ENCODE data around the gene PNCK. TPM values are rescaled to one million over a fixed set of nuclear protein-coding genes. Genes with fewer than 3 reads are reported as not detected.

PNCK gene
- total and polyA plus RNA-seq, 10 of the 15 experiments (the other 5 are each of a cell fraction or from before 2014, with no cell fraction given): 0.21 to 0.67 (median 0.54) TPM; not detected in 7

- H3K4me3 ChIP-seq: no peak overlapping the region
- H4K20me1 ChIP-seq (ENCODE audit: control insufficient read depth, insufficient read depth): no peaks in the 10 kb centered on the region
- no peak overlapping the region for H2AFZ ChIP-seq (ENCODE audit: control insufficient read depth, low read depth, low read length)
- no peaks in the 10 kb centered on the region; a peak in 3 of 4 replicates for H3K27me3 ChIP-seq (replicated peaks in 1 of 2; ENCODE audit: control insufficient read depth in 2 of 2, insufficient read depth in 2 of 2, low read length in 1 of 2)
- ChIA-PET RAD21 (ENCODE audit: unreplicated experiment) (no interaction called here), CTCF (no interaction called here), POLR2A (no interaction called here), SMC1A (ENCODE audit: uncharacterized antibody, unreplicated experiment) (no interaction called here)
- no peak for TF ChIP-seq BMI1 (IDR thresholded peaks at IDR 0.05; ENCODE audit: borderline replicate concordance)
- no peak overlapping the region for H3K27ac ChIP-seq (ENCODE audit: control insufficient read depth, insufficient read depth)
- ATAC-seq (no peak), DNase-seq (ENCODE audit: low read depth, low spot score) (no peak), FAIRE-seq (no peak)
- no peaks in the 10 kb centered on the region for H3K4me1 ChIP-seq (ENCODE audit: control insufficient read depth, insufficient read depth, low read length)
- H3K9me3 ChIP-seq (replicated peaks; ENCODE audit: control insufficient read depth, insufficient read depth, low read length): no peaks in the 10 kb centered on the region; the same call in 2 of the 3 replicates
- 51% methylated on average over 19 of the region's 21 CpGs for WGBS (ENCODE audit: insufficient coverage, insufficient replicate concordance, low lambda C conversion rate, missing lambda C conversion rate)
- no peak overlapping the region for H3K9ac ChIP-seq (ENCODE audit: control insufficient read depth, insufficient read depth, low read length)
- BruUV-seq (replicated peaks): no TSS peak
- intact Hi-C loops (cut with micrococcal nuclease; ENCODE audit: unreplicated experiment) (no loop called here), in situ Hi-C loops (cut with MboI) (no loop called here)
- no peak overlapping the region for H3K4me2 ChIP-seq (ENCODE audit: control insufficient read depth, insufficient read depth)
- no peaks in the 10 kb centered on the region for H3K36me3 ChIP-seq (ENCODE audit: control insufficient read depth in 2 of 2, insufficient read depth in 2 of 2, low read length in 1 of 2)
- no peaks in the 10 kb centered on the region for H3K79me2 ChIP-seq (ENCODE audit: control insufficient read depth, insufficient read depth, low read length)
Observed at GRCh38 chrX:153625271-153626024, 48.2 kb downstream of the PNCK start.

- H3K9ac ChIP-seq (ENCODE audit: control insufficient read depth, insufficient read depth, low read length): no peak overlapping the region
- no peaks in the 10 kb centered on the region for H3K36me3 ChIP-seq (ENCODE audit: control insufficient read depth in 2 of 2, insufficient read depth in 2 of 2, low read length in 1 of 2)
- H3K27me3 ChIP-seq (replicated peaks in 1 of 2; ENCODE audit: control insufficient read depth in 2 of 2, insufficient read depth in 2 of 2, low read length in 1 of 2): no peaks in the 10 kb centered on the region; a peak in 3 of 4 replicates
- no peak overlapping the region for H2AFZ ChIP-seq (ENCODE audit: control insufficient read depth, low read depth, low read length)
- RAD21 ChIA-PET (ENCODE audit: unreplicated experiment): no interaction called here
- H3K4me1 ChIP-seq (ENCODE audit: control insufficient read depth, insufficient read depth, low read length): no peaks in the 10 kb centered on the region
- H3K79me2 ChIP-seq (ENCODE audit: control insufficient read depth, insufficient read depth, low read length): no peaks in the 10 kb centered on the region
- CTCF ChIA-PET: no interaction called here
- H3K27ac ChIP-seq (ENCODE audit: control insufficient read depth, insufficient read depth): no peak overlapping the region
- FAIRE-seq (no peak), ATAC-seq (no peak), DNase-seq (ENCODE audit: low read depth, low spot score) (no peak)
- in situ Hi-C loops (cut with MboI): no loop called here
- POLR2A ChIA-PET: no interaction called here
- BruUV-seq (replicated peaks): no TSS peak
- H3K9me3 ChIP-seq (replicated peaks; ENCODE audit: control insufficient read depth, insufficient read depth, low read length): no peaks in the 10 kb centered on the region; the same call in 2 of the 3 replicates
- intact Hi-C loops (cut with micrococcal nuclease; ENCODE audit: unreplicated experiment): no loop called here
- SMC1A ChIA-PET (ENCODE audit: uncharacterized antibody, unreplicated experiment): no interaction called here
- H3K4me2 ChIP-seq (ENCODE audit: control insufficient read depth, insufficient read depth): no peak overlapping the region
- no peak overlapping the region for H3K4me3 ChIP-seq
- no peaks in the 10 kb centered on the region for H4K20me1 ChIP-seq (ENCODE audit: control insufficient read depth, insufficient read depth)
- 29% methylated on average over 15 of the region's 15 CpGs for WGBS (ENCODE audit: insufficient coverage, insufficient replicate concordance, low lambda C conversion rate, missing lambda C conversion rate)
- TF ChIP-seq BCL11A (IDR thresholded peaks at IDR 0.05; ENCODE audit: low read depth, low read length): no peak
- no peak for TF ChIP-seq HDGF (IDR thresholded peaks at IDR 0.05)
- no peak for TF ChIP-seq MYC (IDR thresholded peaks at IDR 0.05; ENCODE audit: insufficient read depth, insufficient read length, insufficient replicate concordance, low read length, severe bottlenecking)
- no peak for TF ChIP-seq IRF5 (IDR thresholded peaks at IDR 0.05; ENCODE audit: borderline replicate concordance)
- TF ChIP-seq FOXM1 (IDR thresholded peaks at IDR 0.05; ENCODE audit: low read depth, low read length): no peak
- TF ChIP-seq TBL1XR1 (IDR thresholded peaks at IDR 0.05; ENCODE audit: low read depth, low read length): no peak
- no peak for TF ChIP-seq PML (IDR thresholded peaks at IDR 0.05; ENCODE audit: low read length)
- no peak for TF ChIP-seq CEBPB (IDR thresholded peaks at IDR 0.05; ENCODE audit: borderline replicate concordance in 1 of 2, low read depth in 2 of 2, low read length in 2 of 2)
- TF ChIP-seq IKZF1 (conservative IDR thresholded peaks at IDR 0.05): no peak
- TF ChIP-seq SMARCA5 (IDR thresholded peaks at IDR 0.05): no peak
- TF ChIP-seq RFX5 (IDR thresholded peaks at IDR 0.05; ENCODE audit: low read depth, low read length): no peak
- TF ChIP-seq HSF1 (IDR thresholded peaks at IDR 0.05; ENCODE audit: low read depth, low read length): no peak
- TF ChIP-seq RCOR1 (conservative IDR thresholded peaks at IDR 0.05; ENCODE audit: low read depth, low read length): no peak
Observed at GRCh38 chrX:153624196-153625091, 49.2 kb downstream of the PNCK start.
